ENCODE measurements around the gene LNPK.
"Not testable (repeated sequence)": the region's sequence is repeated elsewhere in the genome, so short reads cannot be mapped to it uniquely, and the experiment has no call there.

LNPK gene, protein sequence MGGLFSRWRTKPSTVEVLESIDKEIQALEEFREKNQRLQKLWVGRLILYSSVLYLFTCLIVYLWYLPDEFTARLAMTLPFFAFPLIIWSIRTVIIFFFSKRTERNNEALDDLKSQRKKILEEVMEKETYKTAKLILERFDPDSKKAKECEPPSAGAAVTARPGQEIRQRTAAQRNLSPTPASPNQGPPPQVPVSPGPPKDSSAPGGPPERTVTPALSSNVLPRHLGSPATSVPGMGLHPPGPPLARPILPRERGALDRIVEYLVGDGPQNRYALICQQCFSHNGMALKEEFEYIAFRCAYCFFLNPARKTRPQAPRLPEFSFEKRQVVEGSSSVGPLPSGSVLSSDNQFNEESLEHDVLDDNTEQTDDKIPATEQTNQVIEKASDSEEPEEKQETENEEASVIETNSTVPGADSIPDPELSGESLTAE

DNA sequence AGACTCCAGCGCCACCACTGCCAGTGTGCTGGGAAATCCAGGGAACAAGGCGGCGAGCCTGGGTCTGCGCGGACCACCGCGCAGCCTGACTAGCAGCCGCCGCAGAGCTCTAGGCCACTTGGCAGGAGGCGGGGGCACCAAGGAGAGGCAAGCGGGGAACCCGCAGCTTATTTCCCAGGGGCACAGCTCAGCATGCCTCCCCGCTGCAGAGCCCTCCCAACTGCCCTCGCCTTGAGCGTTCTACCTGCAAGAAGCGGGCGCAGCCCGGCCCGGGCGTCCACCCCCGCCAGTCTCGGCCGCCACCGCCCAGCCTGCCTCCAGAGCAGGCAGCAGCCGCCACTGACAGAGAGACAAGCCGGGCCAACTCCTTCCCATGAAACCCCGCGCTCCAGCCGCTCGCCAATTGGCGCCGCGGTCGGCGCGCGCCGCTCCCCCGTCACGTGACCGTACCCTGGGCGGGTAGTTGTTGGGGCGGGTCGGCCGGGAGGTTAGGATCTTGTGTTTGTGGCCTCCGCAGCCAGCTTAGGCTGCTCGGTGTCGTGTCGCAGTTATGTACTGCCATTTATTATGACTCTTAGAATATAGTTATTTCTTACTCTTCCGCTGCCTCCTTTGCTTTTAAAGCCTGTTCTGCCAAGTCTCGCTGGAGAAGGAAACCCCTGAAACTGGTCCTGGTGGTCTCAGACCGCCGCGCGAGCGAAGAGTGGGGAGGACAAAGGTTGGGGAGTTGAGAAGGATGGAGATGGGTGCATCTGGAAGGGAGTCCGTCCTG lies at the start of gene LNPK:
Gene LNPK (minus strand): TSS at position 352 of the 772 bp plus-strand sequence. CDS start 6,683 bp downstream, outside the sequence.
- DNase-seq = peak; percentile 86 to 93

DNA sequence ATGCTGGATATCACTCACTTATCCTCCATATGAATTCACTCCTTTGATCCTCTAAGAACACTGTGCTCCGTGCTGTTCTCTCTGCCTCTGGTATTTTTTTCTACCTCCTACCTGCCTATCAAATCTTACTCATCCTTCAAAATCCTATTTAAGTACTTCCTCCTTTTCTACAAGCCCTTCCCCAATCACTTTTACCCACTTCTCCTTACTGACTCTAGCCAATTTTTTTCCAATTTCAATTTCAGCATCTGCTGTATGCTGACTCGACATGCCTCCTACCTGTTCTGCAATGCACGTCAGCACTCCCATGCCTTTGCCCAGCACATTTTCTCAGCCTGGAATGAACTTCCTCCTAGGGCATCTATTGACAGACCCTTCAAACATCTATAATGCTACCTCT lies 37.3 kb upstream of the LNPK start:
- DNase-seq = no peak

DNA sequence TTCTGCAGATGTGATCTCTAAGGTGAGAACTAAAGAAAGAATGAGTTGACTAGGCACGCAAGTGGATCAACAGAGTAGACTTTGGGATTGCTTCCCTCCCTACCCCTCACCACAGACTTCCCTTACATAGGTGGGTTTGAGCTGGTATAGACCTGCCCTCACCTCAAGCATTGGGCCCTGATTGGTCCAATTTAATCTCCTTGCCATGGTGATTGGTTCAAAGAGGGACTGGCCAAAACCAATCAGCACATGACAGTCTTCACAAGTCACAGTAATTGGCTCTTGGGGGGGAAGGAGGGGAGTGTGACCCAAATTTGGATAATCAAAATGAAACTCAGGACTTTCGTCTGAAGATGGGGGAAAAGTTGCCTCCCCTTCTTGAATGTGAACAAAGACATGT lies 36.6 kb upstream of the LNPK start:
- DNase-seq = no peak

DNA sequence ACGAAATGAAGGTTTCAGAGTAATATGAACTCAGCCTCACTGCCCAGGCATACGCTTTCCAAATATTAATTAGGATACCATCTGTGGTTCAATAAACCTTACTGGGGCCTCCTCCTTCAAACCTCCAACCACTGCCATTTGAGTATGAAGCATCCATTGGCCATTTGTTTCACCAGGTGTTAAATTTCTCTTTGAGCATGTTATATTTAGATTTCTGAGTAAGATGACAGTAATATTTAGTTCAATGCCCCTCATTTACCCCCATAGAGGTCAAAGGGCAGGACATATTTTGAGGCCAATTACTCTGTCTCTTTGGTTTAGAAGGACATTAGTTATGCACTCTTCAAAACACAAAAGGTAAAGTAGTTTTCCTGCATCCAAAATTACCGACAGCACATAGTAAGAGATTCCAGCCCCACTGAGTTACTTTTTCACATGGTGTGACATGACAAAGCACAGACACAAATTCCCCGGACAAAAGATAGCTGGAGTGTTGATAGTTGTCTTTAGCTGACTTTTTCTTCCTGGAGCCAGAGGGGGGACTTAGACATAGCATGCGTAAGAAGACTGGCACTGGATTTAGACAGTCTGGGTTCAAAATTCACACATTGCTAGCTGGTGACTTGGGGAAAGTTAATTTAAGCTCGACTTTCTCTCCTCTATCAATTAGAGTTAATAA lies 33.1 kb upstream of the LNPK start:
- DNase-seq = no peak

DNA sequence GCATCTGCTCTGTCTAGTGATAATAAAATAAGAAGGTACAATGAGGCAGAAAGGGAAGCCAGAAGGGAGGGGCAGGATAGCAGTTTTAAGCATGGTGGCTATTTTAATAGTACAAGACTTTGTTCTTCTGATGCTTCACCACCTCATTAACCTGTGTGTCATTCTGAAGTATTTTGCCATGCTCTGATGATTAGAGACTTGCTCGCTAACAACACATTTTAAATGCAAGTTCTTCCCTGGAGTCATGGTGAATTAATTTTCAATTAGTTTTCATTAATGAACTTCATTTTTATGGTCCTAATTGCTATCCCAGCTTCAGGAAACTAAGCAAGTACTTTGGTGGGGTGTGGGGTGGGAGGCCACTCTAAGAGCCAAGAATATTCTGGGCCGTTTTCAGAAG lies 25.7 kb upstream of the LNPK start:
- no peak for DNase-seq

DNA sequence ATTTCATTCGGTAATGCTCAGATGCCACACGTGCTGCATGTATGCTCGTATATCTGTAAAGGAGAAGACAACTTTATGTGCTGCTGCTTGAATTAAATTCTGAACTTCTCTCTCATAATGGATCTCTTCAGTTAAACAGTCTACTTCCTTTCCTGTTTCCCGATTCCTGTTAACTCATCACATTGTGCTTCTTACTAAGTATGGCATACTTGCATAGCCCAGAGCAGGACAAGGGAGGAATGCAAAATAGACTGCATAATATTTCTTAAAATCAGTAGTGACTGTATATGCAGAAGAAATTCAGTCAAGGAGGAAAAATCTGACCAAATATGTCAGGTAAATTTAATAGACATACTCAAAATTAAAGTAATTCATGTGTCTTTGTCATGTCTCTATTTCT lies 23.9 kb upstream of the LNPK start:
- DNase-seq = no peak

DNA sequence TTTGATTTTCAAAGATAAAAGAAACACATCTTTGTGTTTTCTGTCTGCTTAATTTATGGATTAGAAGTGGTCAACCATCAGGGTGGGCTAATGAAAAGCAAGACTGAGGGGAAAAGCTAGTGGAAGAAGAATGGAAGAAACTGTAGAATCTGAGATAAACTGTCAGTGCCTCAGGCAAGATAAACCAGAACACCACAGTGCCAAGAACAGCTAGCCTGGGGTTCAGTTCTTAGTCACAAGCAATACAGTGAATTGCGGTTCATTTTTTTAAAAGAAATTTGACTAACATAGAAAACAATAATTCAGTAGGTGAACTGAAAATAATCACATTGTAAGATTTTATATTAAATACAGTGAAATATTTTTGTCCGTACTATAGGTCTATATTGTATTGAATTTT lies 22.0 kb upstream of the LNPK start:
- DNase-seq = no peak

DNA sequence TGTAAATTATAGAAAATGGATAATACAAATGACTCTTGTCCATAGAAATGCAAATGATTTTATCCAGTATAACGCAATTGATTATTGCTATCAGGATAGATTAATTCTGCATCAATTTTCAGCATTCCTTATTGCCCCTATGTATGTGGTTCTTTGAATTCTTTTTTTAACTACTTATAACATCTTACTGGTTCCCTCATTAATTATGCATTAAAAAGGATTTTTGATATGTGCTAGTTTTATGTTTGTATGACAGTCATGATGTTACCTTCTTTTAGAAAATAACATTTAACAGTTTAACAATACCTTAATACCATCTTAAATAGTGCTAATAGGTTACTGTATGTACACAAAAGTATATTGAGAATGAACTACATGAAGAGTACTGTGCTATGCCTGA lies 20.0 kb upstream of the LNPK start:
- no peak for DNase-seq

DNA sequence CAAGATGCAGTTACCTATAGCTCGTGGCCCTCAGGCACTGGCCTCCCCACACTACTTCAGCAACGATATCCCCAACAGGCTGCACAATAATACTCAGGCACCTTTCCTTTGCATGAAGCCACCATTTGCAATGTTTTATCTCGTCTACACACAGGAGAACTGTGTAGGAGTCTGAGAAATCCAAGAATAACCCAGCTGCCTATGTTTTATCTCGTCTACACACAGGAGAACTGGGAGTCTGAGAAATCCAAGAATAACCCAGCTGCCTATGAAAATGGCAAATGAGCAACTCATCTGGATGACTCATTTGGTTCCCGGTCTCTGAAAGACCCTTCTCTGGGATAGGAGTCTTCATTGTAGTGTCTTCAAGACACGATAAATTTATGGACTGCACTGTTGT lies 18.3 kb upstream of the LNPK start:
- no peak for DNase-seq

DNA sequence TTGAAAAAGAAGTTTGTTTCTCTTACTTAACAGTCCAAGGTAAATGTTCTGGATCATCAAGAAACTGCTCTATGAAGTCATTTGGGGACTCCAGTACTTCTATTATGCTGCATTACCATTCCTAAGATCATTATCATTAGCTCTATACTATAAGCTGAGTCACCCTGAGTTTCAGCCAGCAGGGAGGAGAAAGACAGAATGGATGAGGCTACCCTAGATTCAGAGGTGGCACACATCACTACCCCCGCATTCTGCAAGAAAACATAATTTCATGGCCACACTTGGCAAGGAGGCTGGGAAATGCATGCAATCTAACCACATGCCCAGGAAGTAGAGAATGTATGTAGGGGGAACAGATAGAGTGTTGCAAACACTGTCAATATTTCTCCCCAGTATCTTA lies 16.6 kb upstream of the LNPK start:
- DNase-seq = no peak

DNA sequence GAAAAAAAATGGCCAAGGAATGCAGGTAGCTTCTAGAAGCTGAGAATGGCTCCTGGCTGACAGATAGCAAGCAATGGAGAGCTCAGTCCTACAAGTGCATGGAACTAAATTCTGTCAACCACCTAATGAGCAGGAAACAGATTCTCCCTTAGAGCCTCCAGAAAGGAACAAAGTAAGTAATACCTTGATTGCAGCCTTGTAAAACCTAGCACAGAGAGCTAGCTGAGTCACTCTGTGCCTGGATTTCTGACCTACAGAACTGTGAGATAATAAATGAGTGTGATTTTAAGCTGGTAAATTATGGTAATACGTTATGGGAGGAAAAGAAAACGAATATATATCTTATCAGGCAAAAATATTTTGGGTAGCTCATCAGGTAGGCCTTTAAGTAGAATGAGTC lies 7.4 kb upstream of the LNPK start:
- DNase-seq = no peak

DNA sequence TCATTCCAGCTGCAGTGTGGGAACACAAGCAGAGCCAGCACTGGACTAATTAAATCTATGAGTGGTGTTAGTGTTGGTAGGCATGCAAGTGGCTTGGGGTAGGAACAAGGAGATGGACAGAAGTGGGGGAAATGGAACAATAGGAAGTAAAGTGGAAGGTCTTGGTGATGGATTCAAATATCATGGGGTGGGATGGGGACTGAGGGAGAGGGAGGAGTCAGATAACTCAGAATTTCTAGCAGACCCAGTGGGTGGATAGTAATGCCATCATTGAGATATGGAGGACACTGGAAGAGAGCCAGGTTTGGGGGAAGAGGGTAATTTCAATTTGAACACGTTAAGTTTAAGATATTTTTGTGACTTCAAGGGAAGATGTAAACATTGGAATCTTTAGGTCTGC lies 2.9 kb upstream of the LNPK start:
- DNase-seq = no peak

DNA sequence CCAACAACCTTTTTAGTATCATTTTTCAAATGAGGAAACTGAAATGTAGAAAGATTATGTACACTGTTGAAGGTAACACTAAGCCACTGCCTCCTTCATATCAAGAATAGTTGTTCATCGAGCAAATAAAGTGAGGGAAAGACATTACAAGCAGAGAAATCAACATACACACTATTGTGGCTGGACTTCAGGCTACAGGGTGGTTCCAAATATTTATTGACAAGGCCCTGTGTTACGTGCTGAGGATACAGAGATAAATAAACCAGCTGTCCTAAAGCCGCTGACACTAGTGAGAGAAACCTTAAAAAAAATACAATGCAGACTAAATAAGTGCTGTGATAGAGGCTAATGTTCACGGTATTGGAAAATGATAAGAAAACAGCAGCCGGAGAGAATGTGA lies 1.9 kb upstream of the LNPK start:
- DNase-seq = no peak

DNA sequence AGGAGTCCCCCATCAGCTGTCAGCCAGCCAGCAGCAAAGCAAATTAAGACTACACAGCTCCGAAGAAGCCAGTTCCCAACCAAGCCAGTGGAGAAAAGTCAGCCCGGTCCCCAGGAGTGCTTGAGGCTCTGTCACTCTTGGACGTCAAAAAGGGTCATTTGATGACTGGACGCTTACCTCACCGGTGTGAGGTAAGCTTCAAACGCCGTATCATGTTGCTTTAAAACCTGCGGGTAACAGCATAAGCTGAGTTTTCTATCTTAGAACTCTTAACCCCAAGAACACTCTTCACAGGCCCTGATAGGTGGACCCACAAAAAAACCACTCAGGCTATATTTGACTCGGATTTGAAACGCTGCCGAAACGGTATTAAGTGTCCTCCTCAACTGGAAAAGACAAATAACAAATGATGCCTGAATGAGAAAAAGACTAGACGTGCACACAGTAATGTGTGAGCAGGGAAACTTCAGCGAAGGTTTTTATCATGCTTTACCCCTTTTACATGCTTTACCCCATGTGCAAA lies 682 bp upstream of the LNPK start:
- peak; percentile 14 to 45 for DNase-seq

DNA sequence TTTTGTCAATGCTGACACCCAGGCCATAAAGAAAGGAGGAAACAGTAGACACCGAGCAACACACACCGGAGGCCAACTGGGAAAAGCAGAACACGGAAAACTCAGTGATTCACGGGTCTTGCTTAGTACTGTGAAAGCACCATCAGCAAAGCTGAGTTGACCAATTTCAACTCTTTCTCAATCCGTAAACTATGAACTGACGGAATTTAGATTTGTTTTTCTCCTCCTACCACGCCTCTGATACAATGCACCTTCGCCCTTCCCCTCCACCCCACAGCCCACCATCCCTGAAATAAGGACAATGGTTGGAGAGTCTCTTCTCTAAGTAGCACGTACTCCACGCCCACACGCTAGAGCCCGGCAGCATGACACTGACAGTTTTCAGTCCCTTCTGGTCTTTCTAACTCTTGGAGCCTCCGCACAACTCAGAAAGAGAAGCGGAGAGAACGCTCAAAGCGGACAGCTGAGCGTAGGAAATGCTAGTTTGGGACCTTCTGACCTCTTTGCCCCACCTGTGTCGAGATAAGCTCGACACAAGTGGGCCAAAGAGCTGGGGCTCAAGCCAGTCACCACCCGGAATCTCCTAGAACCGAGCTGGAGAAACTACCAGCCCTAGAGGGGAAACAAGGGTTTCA lies 669 bp downstream of the LNPK start:
- peak; percentile 26 to 45 for DNase-seq

DNA sequence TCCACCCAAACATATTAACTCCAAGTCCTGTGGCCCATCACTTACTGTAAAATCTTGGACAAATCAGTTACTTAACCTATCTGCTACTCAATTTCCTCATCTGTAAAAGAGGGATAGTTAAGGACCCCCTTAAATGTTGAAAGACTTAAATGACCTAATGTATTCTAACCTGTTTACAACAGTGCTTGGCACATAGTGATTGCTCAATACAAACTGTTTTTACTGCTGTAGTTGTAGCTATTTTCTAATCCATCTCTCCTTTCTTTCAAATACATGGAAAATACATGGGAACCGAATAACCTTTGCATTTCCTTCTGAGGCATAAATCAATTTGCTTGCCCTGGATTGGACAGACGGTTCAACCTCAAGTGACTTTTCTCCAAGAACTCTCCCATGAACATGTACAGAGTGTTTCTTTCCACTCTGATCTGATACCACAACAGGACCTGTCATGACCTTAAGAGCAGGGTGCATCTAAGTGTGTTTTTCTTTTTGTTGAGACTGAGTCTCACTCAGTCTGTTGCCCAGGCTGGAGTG lies 2.7 kb downstream of the LNPK start:
- no peak for DNase-seq

DNA sequence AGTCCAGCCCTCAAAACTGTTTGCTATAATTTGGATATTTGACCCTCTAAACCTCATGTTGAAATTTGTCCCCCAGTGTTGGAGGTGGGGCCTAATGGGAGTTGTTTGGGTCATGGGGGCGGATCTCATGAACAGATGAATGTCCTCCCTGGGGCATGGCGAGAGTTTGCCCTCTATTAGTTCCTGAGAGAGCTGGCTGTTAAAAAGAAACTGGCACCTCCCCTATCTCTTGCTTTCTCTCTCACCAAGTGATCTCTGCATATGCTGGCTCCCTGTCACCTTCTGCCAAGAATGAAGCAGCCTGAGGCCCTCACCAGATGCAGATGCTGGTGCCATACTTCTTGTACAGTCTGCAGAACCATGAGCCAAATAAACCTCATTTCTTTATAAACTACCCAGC lies 12.0 kb downstream of the LNPK start:
- DNase-seq = no peak

DNA sequence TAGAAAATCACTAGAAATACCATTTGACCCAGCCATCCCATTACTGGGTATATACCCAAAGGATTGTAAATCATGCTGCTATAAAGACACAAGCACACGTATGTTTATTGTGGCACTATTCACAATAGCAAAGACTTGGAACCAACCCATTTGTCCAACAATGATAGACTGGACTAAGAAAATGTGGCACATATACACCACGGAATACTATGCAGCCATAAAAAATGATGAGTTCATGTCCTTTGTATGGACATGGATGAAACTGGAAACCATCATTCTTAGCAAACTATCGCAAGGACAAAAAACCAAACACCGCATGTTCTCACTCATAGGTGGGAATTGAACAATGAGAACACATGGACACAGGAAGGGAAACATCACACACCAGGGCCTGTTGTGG lies 14.9 kb downstream of the LNPK start:
- DNase-seq = not testable (repeated sequence)

DNA sequence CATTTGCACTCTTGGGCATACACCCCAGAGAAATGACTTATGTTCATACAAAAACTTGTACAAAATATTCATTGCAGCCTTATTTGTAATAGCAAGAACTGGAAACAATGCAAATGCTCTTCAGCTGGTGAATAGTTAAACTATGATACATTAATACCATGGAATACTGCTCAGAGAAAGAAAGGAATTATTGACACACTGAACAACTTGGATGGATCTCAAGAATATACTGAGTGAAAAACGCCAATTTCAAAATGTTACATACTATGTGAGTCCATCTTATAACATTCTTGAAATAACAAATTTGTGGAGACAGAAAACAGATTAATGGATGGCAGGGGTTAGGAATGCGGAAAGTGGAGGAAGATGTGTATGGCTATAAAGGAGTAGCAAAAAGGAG lies 17.2 kb downstream of the LNPK start:
- no peak for DNase-seq

DNA sequence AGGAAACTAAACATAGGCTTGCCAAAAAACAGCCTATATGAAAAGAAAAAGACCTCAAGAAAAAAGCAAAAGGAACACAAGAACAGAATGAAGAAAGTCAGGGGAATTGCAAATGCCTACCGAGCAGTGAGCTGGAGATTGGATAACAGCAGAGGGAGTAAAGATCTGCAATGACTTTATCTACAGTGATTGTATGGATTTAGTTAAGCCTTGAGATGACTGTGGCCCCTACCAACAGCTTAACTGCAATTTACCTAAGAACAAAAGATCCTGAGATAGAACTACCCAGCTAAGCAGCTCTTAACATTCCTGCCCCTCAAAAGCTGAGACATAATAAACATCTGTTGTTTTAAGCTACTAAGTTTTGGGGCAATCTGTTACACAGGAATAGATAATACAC lies 20.5 kb downstream of the LNPK start:
- no peak for DNase-seq

DNA sequence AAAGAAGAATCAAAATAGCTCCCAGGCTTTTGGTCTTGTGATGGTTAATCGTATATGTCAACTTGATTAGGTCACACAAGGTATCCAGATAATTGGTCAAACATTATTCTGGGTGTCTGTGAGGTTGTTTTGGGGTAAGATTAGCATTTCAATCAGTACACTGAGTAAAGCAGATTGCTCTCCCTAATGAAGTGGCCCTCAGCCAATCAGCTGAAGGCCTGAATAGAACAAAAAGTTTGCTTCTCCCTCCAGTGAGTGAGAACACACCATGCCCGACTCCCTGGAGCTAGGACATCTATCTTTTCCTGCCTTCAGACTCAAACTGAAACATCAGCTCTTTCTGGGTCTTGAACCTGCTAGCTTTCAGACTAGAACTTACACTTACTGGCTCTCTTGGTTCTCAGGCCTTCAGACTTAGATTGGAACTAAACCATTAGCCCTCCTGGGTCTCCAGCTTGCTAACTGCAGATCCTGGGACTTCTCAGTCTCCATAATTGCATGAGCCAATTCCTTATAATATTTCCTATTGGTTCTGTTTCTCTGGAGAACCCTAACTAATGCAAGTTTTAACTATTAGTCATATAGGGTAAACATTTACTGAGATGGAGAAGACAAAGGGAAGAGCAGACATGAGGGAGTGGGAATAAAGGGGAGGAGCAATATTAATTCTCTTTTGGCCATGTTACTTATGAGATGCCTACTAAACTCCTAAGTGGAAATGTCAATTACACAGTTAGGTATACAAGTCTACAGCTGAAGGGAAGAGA lies 25.5 kb downstream of the LNPK start:
- no peak for DNase-seq

DNA sequence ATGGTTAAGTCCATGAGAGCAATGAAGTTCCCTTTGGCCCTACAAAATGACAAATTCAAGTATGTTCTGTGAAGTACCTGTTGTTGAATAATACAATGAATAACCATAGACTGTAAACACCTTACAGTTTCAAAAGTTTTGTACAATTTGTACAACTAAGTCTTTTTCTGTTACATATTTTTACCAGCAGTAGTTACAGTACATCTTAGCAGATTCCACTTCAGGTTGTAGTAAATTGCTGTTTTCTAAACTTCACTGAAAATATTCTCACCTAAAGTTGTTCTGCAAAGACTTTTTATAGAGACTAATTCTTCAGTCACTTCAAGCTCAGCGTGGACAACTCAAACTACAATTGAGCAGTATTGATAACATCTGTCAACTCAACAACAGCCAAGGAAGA lies 28.7 kb downstream of the LNPK start:
- no peak for DNase-seq

All from NCI-H2081 (cell line).